ENCODE results near the gene RBFA. TPM values are rescaled to one million over a fixed set of nuclear protein-coding genes. Genes with fewer than 3 reads are reported as not detected.

The RBFA gene
- polyA plus RNA-seq, 1 donor: 28.7 TPM

- DNase-seq (ENCODE audit: low read depth): no peak
Observed at GRCh38 chr18:80074183-80074582, 39.9 kb downstream of the RBFA start.

DNA sequence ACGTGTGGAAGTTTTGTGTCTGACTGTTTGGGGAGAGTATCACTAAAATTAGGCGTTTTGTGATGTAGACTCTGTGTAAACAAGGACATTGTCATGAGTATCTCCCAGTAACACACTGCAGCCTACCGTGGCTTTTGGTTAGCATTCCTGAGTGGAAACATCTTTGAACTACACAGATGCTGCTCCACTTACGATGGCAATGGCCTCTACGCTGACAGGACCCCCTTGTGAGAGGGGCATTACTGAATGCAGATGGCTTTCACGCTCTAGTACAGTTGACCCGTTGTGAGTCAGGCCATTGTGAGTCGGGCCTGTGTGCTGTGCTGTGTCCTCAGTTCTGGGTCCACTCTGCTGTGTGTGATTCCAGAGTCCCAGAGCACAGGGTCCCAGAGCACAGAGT lies 40.5 kb downstream of the RBFA start:
- DNase-seq (ENCODE audit: low read depth): no peak

- no peak for DNase-seq (ENCODE audit: low read depth)
Observed at GRCh38 chr18:80075940-80076339, 41.7 kb downstream of the RBFA start.

- no peak for DNase-seq (ENCODE audit: low read depth)
Observed at GRCh38 chr18:80076379-80076778, 42.1 kb downstream of the RBFA start.

GRCh38 chr18:80077873-80078272 lies 43.6 kb downstream of the RBFA start:
- DNase-seq (ENCODE audit: low read depth): no peak

Other genes with a start within 250 kb of the RBFA start
- gene KCNG2, start 236.5 kb upstream of the RBFA start, polyA plus RNA-seq (ENCODE audit: insufficient read length): 0.46 TPM
- 23.4 TPM for gene SLC66A2, start 82.8 kb upstream of the RBFA start, polyA plus RNA-seq (ENCODE audit: insufficient read length)
- 2.6 TPM for gene HSBP1L1, start 69.8 kb upstream of the RBFA start, polyA plus RNA-seq (ENCODE audit: insufficient read length)
- 82.3 TPM for gene TXNL4A, start 45.9 kb upstream of the RBFA start, polyA plus RNA-seq (ENCODE audit: insufficient read length)
- 10.5 TPM for gene ADNP2, start 74.8 kb downstream of the RBFA start, polyA plus RNA-seq (ENCODE audit: insufficient read length)
- 5.2 TPM for gene PARD6G, start 213.1 kb downstream of the RBFA start, polyA plus RNA-seq (ENCODE audit: insufficient read length)